Measurements from ENCODE around the gene MYO1G. TPM values are rescaled to one million over a fixed set of nuclear protein-coding genes. Genes with fewer than 3 reads are reported as not detected.

MYO1G gene
- total RNA-seq, 1 donor from 2014 or later: 2.4 TPM

GRCh38 chr7:44984478-44984758, 5.6 kb upstream of the MYO1G start:
- intact Hi-C loops (cut with DNase I): loop anchor here (10.0 kb wide), 1 partner anchor 400 kb away; the partner anchor contains the start of gene TMED4
- no peak for DNase-seq (ENCODE audit: low spot score)

GRCh38 chr7:44983742-44984477, 5.1 kb upstream of the MYO1G start:
- no peak for DNase-seq (ENCODE audit: low spot score)
- intact Hi-C loops (cut with DNase I): loop anchor here (10.0 kb wide), 1 partner anchor 399 kb away; the partner anchor contains the start of gene TMED4

- no peak for DNase-seq (ENCODE audit: low spot score)
- intact Hi-C loops (cut with DNase I): loop anchor here (10.0 kb wide), 1 partner anchor 398 kb away; the partner anchor contains the start of gene TMED4
Observed at GRCh38 chr7:44982970-44983369, 4.2 kb upstream of the MYO1G start.

- no peak for DNase-seq (ENCODE audit: low spot score)
- intact Hi-C loops (cut with DNase I): loop anchor here (10.0 kb wide), 1 partner anchor 398 kb away; the partner anchor contains the start of gene TMED4
Observed at GRCh38 chr7:44982535-44982923, 3.7 kb upstream of the MYO1G start.

GRCh38 chr7:44981035-44981706, 2.4 kb upstream of the MYO1G start:
- DNase-seq (ENCODE audit: low spot score): no peak
- intact Hi-C loops (cut with DNase I): loop anchor here (10.0 kb wide), 1 partner anchor 396 kb away; the partner anchor contains the start of gene TMED4

- DNase-seq (ENCODE audit: low spot score): no peak
- intact Hi-C loops (cut with DNase I): loop anchor here (10.0 kb wide), 1 partner anchor 396 kb away; the partner anchor contains the start of gene TMED4
Observed at GRCh38 chr7:44980393-44981034, 1.7 kb upstream of the MYO1G start.

- intact Hi-C loops (cut with DNase I): loop anchor here (10.0 kb wide), 1 partner anchor 395 kb away; the partner anchor contains the start of gene TMED4
- no peak for DNase-seq (ENCODE audit: low spot score)
Observed at GRCh38 chr7:44979481-44980392, 922 bp upstream of the MYO1G start.

GRCh38 chr7:44977959-44978335, 868 bp downstream of the MYO1G start:
- intact Hi-C loops (cut with DNase I): no loop called here
- DNase-seq (ENCODE audit: low spot score): no peak

- intact Hi-C loops (cut with DNase I): no loop called here
- DNase-seq (ENCODE audit: low spot score): no peak
Observed at GRCh38 chr7:44977304-44977958, 1.4 kb downstream of the MYO1G start.

GRCh38 chr7:44976746-44977196, 2.0 kb downstream of the MYO1G start:
- DNase-seq (ENCODE audit: low spot score): no peak
- intact Hi-C loops (cut with DNase I): no loop called here

GRCh38 chr7:44976040-44976745, 2.6 kb downstream of the MYO1G start:
- intact Hi-C loops (cut with DNase I): no loop called here
- no peak for DNase-seq (ENCODE audit: low spot score)

GRCh38 chr7:44975331-44976039, 3.3 kb downstream of the MYO1G start:
- no peak for DNase-seq (ENCODE audit: low spot score)
- intact Hi-C loops (cut with DNase I): no loop called here

- no peak for DNase-seq (ENCODE audit: low spot score)
- intact Hi-C loops (cut with DNase I): no loop called here
Observed at GRCh38 chr7:44974549-44974948, 4.3 kb downstream of the MYO1G start.

- peak; percentile 72 for DNase-seq (ENCODE audit: low spot score)
- intact Hi-C loops (cut with DNase I): loop anchor here (2.0 kb wide), 1 partner anchor 163 kb away; no protein-coding TSS in a partner anchor
Observed at GRCh38 chr7:44973610-44974401, 5.0 kb downstream of the MYO1G start.

- no peak for DNase-seq (ENCODE audit: low spot score)
- intact Hi-C loops (cut with DNase I): loop anchor here (2.0 kb wide), 1 partner anchor 164 kb away; no protein-coding TSS in a partner anchor
Observed at GRCh38 chr7:44972562-44972961, 6.3 kb downstream of the MYO1G start.

- DNase-seq (ENCODE audit: low spot score): peak; percentile 36
- intact Hi-C loops (cut with DNase I): loop anchor here (2.0 kb wide), 1 partner anchor 165 kb away; no protein-coding TSS in a partner anchor
Observed at GRCh38 chr7:44971902-44972441, 6.8 kb downstream of the MYO1G start.

Data from cardiac septum (tissue), 1 donor.